ENCODE measurements around the gene PER1. TPM values are rescaled to one million over a fixed set of nuclear protein-coding genes. Genes with fewer than 3 reads are reported as not detected.

PER1 gene
- total RNA-seq, 4 donors from 2014 or later = 105 to 263 (median 164) TPM

DNA sequence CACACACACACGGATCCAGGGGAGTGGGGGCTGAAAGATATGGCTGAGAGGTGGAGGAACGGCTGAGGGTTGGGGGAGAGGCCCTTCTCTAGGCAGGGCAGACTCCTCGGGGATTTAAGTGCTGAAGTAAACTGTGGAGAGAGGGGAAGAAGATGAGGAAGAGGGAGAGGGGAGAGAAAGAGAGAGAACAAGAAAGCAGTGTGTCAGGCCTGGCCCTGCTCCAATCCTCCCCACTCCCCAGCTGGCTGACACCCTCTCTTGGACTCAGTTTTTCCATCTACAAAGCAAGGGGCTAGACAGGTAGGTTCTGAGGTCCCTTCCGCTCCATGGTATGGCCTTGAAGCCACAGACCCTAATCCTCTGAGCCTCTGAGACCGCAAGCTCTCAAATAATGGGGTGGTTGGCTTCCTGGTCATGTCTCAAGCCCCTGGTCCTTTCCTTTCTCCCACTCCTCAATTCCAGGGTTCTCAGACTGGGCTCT is 8.6 kb upstream of the PER1 start:
- peaks cover 0 to 19% of the 10 kb centered on the region in 2 donors for H3K36me3 ChIP-seq
- H3K9me3 ChIP-seq = no peaks in the 10 kb centered on the region
- no peaks in the 10 kb centered on the region for H3K27me3 ChIP-seq
- peak overlapping the region in 1 of 4 donors; percentile 92 for H3K4me3 ChIP-seq
- in situ Hi-C loops (cut with MboI; ENCODE audit: low sequenced_read_pairs in 4 of 4) (no loop called here), intact Hi-C loops (cut with DNase I; ENCODE audit: low total_unique reads) (no loop called here)
- TF ChIP-seq POLR2A (IDR thresholded peaks at IDR 0.05) = no peak
- TF ChIP-seq, protein P1, sequence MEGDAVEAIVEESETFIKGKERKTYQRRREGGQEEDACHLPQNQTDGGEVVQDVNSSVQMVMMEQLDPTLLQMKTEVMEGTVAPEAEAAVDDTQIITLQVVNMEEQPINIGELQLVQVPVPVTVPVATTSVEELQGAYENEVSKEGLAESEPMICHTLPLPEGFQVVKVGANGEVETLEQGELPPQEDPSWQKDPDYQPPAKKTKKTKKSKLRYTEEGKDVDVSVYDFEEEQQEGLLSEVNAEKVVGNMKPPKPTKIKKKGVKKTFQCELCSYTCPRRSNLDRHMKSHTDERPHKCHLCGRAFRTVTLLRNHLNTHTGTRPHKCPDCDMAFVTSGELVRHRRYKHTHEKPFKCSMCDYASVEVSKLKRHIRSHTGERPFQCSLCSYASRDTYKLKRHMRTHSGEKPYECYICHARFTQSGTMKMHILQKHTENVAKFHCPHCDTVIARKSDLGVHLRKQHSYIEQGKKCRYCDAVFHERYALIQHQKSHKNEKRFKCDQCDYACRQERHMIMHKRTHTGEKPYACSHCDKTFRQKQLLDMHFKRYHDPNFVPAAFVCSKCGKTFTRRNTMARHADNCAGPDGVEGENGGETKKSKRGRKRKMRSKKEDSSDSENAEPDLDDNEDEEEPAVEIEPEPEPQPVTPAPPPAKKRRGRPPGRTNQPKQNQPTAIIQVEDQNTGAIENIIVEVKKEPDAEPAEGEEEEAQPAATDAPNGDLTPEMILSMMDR (IDR thresholded peaks at IDR 0.05 in 4 of 5, conservative IDR thresholded peaks at IDR 0.05 in 1 of 5) = no peak
- H3K4me1 ChIP-seq = peaks cover 41 to 55% of the 10 kb centered on the region in 2 donors
- H3K27ac ChIP-seq = peak overlapping the region; percentile 98 to 100 (median 99)
- DNase-seq = no peak
- no peak for ATAC-seq

DNA sequence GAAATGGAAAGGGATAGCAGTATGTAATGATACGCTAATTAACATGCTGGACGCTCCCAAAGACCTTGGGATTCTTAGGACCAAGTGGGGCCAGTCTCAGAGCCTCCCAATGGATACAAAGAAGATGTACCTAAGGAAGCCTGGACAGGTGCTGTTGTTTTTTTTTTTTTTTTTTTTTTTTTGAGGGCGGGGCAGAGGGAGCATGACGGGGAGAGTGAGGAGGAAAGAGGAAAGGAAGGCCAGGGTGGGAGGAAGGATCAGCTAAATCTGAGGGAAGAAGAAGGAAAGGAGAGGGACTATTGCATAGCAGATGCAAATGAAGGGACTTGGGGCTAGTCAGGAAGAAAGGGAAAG is 8.0 kb upstream of the PER1 start:
- TF ChIP-seq, protein P1 (IDR thresholded peaks at IDR 0.05 in 4 of 5, conservative IDR thresholded peaks at IDR 0.05 in 1 of 5) = no peak
- TF ChIP-seq POLR2A (IDR thresholded peaks at IDR 0.05) = no peak
- Histone ChIP-seq H3K27me3 (no peaks in the 10 kb centered on the region), H3K9me3 (no peaks in the 10 kb centered on the region), H3K4me3 (no peak overlapping the region), H3K4me1 (peaks cover 41 to 55% of the 10 kb centered on the region in 2 donors), H3K36me3 (peaks cover 0 to 19% of the 10 kb centered on the region in 2 donors), H3K27ac (peak overlapping the region; percentile 98 to 100 (median 99))
- no peak for DNase-seq
- intact Hi-C loops (cut with DNase I; ENCODE audit: low total_unique reads) (no loop called here), in situ Hi-C loops (cut with MboI; ENCODE audit: low sequenced_read_pairs in 4 of 4) (no loop called here)
- ATAC-seq = no peak

DNA sequence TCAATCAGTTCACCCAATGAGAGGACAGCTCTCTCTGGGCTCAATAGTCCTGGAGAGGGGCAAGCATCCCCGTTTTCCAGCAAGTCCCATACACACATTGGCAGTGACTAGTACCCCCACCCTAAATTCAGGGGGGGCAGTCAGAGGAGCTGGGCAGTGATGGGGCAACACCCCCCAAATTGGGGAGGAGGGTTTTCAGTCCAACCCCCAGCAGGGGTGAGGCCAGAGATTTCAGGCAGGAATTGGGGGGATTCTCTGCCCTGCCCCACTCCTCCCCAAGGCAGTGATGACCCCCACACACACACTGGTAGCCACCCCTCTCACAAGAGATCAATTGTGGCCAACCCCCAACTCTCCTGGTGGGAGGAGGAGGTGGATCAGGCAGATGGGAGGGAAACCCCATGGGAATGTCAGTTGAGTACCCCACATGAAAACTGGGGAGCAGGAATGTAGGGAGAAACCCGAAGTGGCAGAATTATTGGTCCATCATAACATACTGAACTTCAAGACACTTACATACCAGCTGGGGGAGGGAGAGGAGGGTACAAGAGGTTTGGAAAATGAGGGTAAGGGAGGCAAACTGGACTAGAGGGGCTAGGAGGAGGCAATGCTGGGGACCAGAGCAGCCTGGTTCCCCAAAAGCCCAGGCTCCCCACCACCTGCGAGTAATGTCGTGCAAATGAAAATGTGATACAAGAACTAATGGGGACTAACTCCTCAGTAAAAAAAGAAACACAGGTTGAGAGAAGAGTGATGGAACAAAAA is 7.4 kb upstream of the PER1 start:
- in situ Hi-C loops (cut with MboI; ENCODE audit: low sequenced_read_pairs in 4 of 4) (no loop called here), intact Hi-C loops (cut with DNase I; ENCODE audit: low total_unique reads) (loop anchor here (2.0 to 10.0 kb wide), 2 partner anchors 27 to 585 kb away; partner anchors contain the start of gene CD68)
- TF ChIP-seq, protein P1 (IDR thresholded peaks at IDR 0.05 in 4 of 5, conservative IDR thresholded peaks at IDR 0.05 in 1 of 5) = no peak
- no peak for TF ChIP-seq POLR2A (IDR thresholded peaks at IDR 0.05)
- H3K27me3 ChIP-seq = no peaks in the 10 kb centered on the region
- no peaks in the 10 kb centered on the region for H3K9me3 ChIP-seq
- H3K4me1 ChIP-seq = peaks cover 37 to 51% of the 10 kb centered on the region in 2 donors
- H3K4me3 ChIP-seq = no peak overlapping the region
- DNase-seq (no peak), ATAC-seq (no peak)
- peak overlapping the region; percentile 98 to 100 (median 99) for H3K27ac ChIP-seq
- peaks cover 0 to 19% of the 10 kb centered on the region in 2 donors for H3K36me3 ChIP-seq

DNA sequence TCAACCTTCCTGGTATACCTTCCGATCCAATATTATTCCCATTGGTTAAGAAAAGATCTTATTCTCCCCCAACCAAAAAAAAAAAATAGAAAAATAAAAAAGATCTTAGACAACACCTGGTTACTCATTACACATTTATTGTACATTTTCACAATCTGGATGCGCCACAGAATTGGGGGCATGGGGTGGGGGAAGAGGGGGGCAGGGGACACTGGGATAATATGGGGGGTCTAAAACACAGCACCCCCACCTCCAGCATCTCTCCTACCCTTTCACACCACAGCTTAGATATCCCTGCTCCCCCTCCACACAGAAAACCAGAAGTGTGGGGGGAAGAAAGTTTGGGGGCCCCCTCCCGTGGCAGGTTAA is 6.8 kb upstream of the PER1 start:
- H3K27ac ChIP-seq = peak overlapping the region; percentile 98 to 100 (median 99)
- H3K4me1 ChIP-seq = peaks cover 31 to 45% of the 10 kb centered on the region in 2 donors
- no peak overlapping the region for H3K4me3 ChIP-seq

More for the DNA sequence above, 6.8 kb upstream of the PER1 start:
- TF ChIP-seq POLR2A (IDR thresholded peaks at IDR 0.05) = peak in 1 of 2 donors; percentile 7
- TF ChIP-seq, protein P1 (IDR thresholded peaks at IDR 0.05 in 4 of 5, conservative IDR thresholded peaks at IDR 0.05 in 1 of 5) = no peak
- in situ Hi-C loops (cut with MboI; ENCODE audit: low sequenced_read_pairs in 4 of 4) (no loop called here), intact Hi-C loops (cut with DNase I; ENCODE audit: low total_unique reads) (loop anchor here (2.0 to 10.0 kb wide), 2 partner anchors 28 to 584 kb away; partner anchors contain the start of gene CD68)
- Histone ChIP-seq H3K9me3 (no peaks in the 10 kb centered on the region), H3K36me3 (peaks cover 0 to 19% of the 10 kb centered on the region in 2 donors), H3K27me3 (no peaks in the 10 kb centered on the region)
- ATAC-seq = no peak
- no peak for DNase-seq

Data from gastrocnemius medialis (tissue), 4 donors.